IgD-negative memory B cell (primary cell): Measurements from ENCODE around the gene TEX36. TPM values are rescaled to one million over a fixed set of nuclear protein-coding genes. Genes with fewer than 3 reads are reported as not detected.
A peak's percentile ranks its signal among the peaks of the same experiment; 100 is the strongest.
"Not testable (repeated sequence)": the region's sequence is repeated elsewhere in the genome, so short reads cannot be mapped to it uniquely, and the experiment has no call there.

Experiments used
- H3K27ac Mint-ChIP-seq, 3 donors: one replicate each; pipeline ENCODE4 v1.8.0; 2020 to 2022; ENCODE audit warnings: mild to moderate bottlenecking in 3 of 3, mixed read lengths in 3 of 3, moderate library complexity in 1 of 3
- H3K27me3 Mint-ChIP-seq: one replicate; pipeline ENCODE4 v1.8.0; 2021; ENCODE audit warnings: mixed read lengths
- H3K36me3 Mint-ChIP-seq: one replicate; pipeline ENCODE4 v1.8.0; 2020; ENCODE audit warnings: mild to moderate bottlenecking, mixed read lengths
- H3K4me1 Mint-ChIP-seq, 3 donors: one replicate each; pipeline ENCODE4 v1.8.0; 2020 to 2022; ENCODE audit warnings: mixed read lengths in 3 of 3, mild to moderate bottlenecking in 1 of 3
- H3K4me3 Mint-ChIP-seq, 4 donors: one replicate each; pipeline ENCODE4 v1.8.0; 2020 to 2022; ENCODE audit warnings: mild to moderate bottlenecking in 4 of 4, mixed read lengths in 4 of 4, moderate library complexity in 3 of 4
- H3K9me3 Mint-ChIP-seq, 3 donors: one replicate each; pipeline ENCODE4 v1.8.0; 2020 to 2021; ENCODE audit warnings: mixed read lengths in 3 of 3, mild to moderate bottlenecking in 1 of 3
- polyA plus RNA-seq: library from polyadenylated mRNA; unstranded; fragments of 300-500 nt; fragmentation: Illumina TruSeq; gene quantifications from one replicate; pipeline ENCODE4 v1.2.3, GENCODE V29; 2021

TEX36 gene
- polyA plus RNA-seq: not detected

DNA sequence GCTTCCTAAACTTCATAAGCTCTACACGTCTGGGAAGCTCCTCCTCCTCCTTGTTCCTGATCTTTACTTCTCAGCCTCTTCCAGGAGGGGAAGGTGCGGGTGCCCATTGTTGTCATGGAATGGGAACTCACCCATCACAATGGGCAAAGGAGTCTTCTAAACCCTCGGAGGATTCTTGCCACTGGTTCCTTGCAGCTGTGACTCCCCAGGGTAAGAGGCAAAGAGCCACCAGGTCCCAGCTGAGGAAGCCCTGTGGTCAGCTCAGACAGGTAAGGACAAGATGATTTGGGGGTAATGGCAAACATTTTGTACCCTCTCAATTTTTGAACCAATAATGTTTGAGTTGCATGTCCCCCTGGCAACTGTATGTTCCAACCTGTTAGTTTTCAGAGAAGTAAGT lies at the start of gene TEX36:
TSS of gene TEX36 (minus strand) at position 101 of the 400 bp plus-strand sequence. CDS start 174 bp downstream, outside the sequence.
- no peak within 1 kb of the TSS for H3K4me3 Mint-ChIP-seq
- peaks cover 0 to 5% (median 2%) of the 10 kb centered on the region in 3 donors for H3K9me3 Mint-ChIP-seq
- no peaks in the 10 kb centered on the region for H3K36me3 Mint-ChIP-seq
- H3K27me3 Mint-ChIP-seq: peaks cover 7% of the 10 kb centered on the region
- no peaks in the 10 kb centered on the region for H3K4me1 Mint-ChIP-seq
- H3K27ac Mint-ChIP-seq: no peak within 1 kb of the TSS

DNA sequence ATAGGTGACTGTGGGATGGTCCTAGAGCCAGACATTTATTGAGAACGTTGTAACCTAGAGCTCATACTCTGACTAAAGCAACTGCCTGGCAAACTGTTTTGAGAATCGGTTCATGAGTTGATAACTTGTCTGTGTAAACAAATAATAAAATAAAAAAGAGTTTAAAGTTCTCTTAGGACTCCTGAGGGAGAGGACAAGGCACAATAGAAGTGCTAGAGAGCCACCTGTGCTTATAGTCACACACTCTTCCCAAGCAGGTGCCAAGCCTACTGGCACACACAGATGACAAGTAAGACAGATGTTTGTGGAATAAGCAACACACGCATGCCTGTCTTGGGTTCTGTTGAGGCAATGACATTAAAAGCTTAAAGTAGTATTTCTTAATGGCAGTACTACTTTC lies 44.5 kb upstream of the TEX36 start:
- Mint-ChIP-seq H3K4me3 (peak overlapping the region in 1 of 4 donors; percentile 12), H3K36me3 (peaks cover 10% of the 10 kb centered on the region), H3K27ac (no peak overlapping the region), H3K9me3 (no peaks in the 10 kb centered on the region), H3K27me3 (no peaks in the 10 kb centered on the region), H3K4me1 (peaks cover 1 to 7% (median 5%) of the 10 kb centered on the region in 3 donors)

DNA sequence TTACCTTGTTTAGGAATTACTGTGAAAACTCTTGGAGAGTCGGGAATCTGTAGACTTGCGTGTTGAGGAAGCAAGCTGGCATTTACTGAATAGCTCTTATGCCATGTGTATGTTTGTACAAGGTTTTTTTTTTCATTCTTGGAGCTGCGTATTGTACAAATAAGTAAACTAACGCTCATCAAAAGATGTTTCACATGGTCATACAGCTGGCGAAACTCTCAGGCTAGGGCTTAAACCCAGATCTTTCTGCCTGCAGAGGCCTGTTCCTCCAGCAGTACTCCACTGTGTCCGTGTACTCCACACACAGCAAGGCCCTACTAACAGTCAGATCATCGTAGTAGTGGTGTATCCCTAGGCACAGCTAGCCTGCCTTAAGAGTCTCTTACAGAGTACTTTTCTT lies 44.0 kb upstream of the TEX36 start:
- Mint-ChIP-seq H3K4me3 (no peak overlapping the region), H3K36me3 (peaks cover 6% of the 10 kb centered on the region), H3K27ac (no peak overlapping the region), H3K27me3 (no peaks in the 10 kb centered on the region), H3K4me1 (peaks cover 4 to 6% (median 5%) of the 10 kb centered on the region in 3 donors), H3K9me3 (no peaks in the 10 kb centered on the region)

- no peak overlapping the region for H3K27ac Mint-ChIP-seq
- H3K36me3 Mint-ChIP-seq: peaks cover 7% of the 10 kb centered on the region
- no peaks in the 10 kb centered on the region for H3K9me3 Mint-ChIP-seq
- peaks cover 19 to 24% (median 22%) of the 10 kb centered on the region in 3 donors for H3K4me1 Mint-ChIP-seq
- H3K27me3 Mint-ChIP-seq: no peaks in the 10 kb centered on the region
- H3K4me3 Mint-ChIP-seq: peak overlapping the region in 1 of 4 donors; percentile 6
Measured at GRCh38 chr10:125722811-125723210, 39.8 kb upstream of the TEX36 start.

GRCh38 chr10:125721035-125721434 lies 38.1 kb upstream of the TEX36 start:
- H3K27ac Mint-ChIP-seq: peak overlapping the region in 2 of 3 donors; percentile 36 to 83
- H3K4me3 Mint-ChIP-seq: peak overlapping the region; percentile 65 to 98 (median 90)
- H3K27me3 Mint-ChIP-seq: no peaks in the 10 kb centered on the region
- peaks cover 4% of the 10 kb centered on the region for H3K36me3 Mint-ChIP-seq
- no peaks in the 10 kb centered on the region for H3K9me3 Mint-ChIP-seq
- peaks cover 18 to 24% (median 19%) of the 10 kb centered on the region in 3 donors for H3K4me1 Mint-ChIP-seq

- Mint-ChIP-seq H3K27ac (peak overlapping the region; percentile 83 to 98 (median 94)), H3K27me3 (no peaks in the 10 kb centered on the region), H3K4me3 (peak overlapping the region; percentile 95 to 98 (median 98)), H3K9me3 (peaks cover 0 to 2% (median 0%) of the 10 kb centered on the region in 3 donors), H3K4me1 (peaks cover 18 to 24% (median 19%) of the 10 kb centered on the region in 3 donors), H3K36me3 (peaks cover 4% of the 10 kb centered on the region)
Measured at GRCh38 chr10:125720002-125720382, 37.0 kb upstream of the TEX36 start.

- no peaks in the 10 kb centered on the region for H3K27me3 Mint-ChIP-seq
- peak within 1 kb of the TSS; percentile 95 to 98 (median 98) for H3K4me3 Mint-ChIP-seq
- H3K9me3 Mint-ChIP-seq: peaks cover 0 to 2% (median 0%) of the 10 kb centered on the region in 3 donors
- peaks cover 4% of the 10 kb centered on the region for H3K36me3 Mint-ChIP-seq
- H3K4me1 Mint-ChIP-seq: peaks cover 18 to 24% (median 19%) of the 10 kb centered on the region in 3 donors
- peak within 1 kb of the TSS; percentile 83 to 98 (median 94) for H3K27ac Mint-ChIP-seq
Measured at GRCh38 chr10:125719173-125720001, 36.4 kb upstream of the TEX36 start, which contains the start of gene EDRF1. Gene EDRF1 (plus strand): TSS chr10:125719709. CDS start chr10:125719808, 99 bp downstream.

DNA sequence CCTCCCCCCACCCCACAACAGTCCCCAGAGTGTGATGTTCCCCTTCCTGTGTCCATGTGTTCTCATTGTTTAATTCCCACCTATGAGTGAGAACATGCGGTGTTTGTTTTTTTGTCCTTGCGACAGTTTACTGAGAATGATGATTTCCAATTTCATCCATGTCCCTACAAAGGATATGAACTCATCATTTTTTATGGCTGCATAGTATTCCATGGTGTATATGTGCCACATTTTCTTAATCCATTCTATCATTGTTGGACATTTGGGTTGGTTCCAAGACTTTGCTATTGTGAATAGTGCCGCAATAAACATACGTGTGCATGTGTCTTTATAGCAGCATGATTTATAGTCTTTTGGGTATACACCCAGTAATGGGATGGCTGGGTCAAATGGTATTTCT lies 31.8 kb upstream of the TEX36 start:
- not testable (repeated sequence) for H3K4me3 Mint-ChIP-seq, H3K27ac Mint-ChIP-seq, H3K36me3 Mint-ChIP-seq, H3K4me1 Mint-ChIP-seq, H3K27me3 Mint-ChIP-seq
- H3K9me3 Mint-ChIP-seq: peaks cover 7 to 18% (median 18%) of the 10 kb centered on the region in 3 donors

DNA sequence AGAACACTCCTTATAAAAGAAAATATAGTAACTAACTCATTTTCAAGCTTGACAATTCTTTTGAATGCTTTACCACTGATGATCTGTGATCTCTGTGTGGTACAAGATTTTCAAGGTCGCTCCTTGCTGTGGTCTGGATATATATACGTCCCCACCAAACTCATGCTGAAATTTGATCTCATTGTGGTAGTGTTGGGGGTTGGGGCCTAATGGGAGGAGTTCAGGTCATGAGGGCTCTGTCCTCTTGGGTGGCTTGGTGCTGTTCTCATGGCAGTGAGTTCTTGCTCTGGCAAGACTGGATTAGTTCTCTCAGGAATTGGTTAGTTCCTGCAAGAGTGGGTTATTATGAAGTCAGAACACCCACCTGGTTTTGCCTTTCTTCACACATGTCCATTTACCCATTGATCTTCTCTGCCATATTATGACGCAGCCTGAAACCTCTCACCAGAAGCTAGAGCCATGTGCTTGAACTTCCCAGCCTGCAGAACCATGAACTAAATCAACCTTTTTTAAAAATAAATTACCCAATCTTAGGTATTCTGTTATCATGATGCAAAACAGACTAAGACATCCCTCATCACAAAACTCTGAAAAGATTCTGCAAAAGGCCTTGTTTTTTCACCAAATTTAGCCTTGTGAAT lies 28.3 kb upstream of the TEX36 start:
- H3K9me3 Mint-ChIP-seq: peaks cover 7 to 18% (median 18%) of the 10 kb centered on the region in 3 donors
- no peaks in the 10 kb centered on the region for H3K36me3 Mint-ChIP-seq
- H3K4me1 Mint-ChIP-seq: no peaks in the 10 kb centered on the region
- H3K27me3 Mint-ChIP-seq: peaks cover 2% of the 10 kb centered on the region
- H3K4me3 Mint-ChIP-seq: no peak overlapping the region
- H3K27ac Mint-ChIP-seq: no peak overlapping the region

DNA sequence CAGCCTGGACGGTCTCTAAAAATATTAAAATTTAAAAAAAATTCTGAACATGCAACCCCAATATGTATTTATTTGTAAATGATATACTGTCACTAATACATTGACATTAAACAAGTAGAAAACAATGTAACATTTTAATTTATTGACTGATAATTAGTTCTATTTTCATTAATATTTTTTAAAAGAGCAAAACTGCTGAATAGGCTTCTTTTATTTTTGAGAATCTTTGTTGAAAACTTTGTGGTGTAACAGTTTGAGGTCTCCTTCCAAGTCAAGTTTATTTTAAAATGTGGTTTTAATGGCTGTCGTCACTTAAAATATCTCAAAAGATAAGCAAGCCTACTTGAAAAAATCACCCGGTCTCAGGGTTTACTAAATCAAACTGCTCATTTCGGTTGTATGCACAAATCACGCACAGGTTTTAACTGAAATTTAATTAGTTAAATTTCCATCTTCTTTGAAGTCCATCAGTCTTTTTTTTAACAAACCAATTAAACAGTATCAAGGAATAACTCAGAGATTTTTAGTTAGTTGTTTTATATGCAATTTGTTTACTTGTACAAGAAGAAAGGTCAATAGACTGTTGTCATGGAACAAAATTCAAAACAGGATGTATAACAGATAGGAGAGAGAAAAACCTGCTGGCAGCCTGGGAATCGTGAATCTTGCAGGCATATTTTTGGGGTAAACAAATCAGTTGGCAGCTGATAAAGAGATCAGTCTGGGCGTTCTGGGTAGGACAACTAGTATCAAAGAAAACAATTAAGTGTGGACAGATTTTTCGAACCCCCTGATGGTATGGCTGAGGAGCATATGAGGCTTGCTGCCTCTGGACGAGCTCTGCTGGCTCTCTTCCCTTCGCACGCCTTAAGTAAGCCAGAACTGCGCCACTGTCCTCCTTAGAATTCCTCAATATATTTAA lies 26.9 kb upstream of the TEX36 start:
- Mint-ChIP-seq H3K4me1 (no peaks in the 10 kb centered on the region), H3K36me3 (no peaks in the 10 kb centered on the region), H3K27ac (no peak overlapping the region), H3K9me3 (peaks cover 7 to 18% (median 16%) of the 10 kb centered on the region in 3 donors), H3K27me3 (peaks cover 2% of the 10 kb centered on the region), H3K4me3 (no peak overlapping the region)

- H3K36me3 Mint-ChIP-seq: no peaks in the 10 kb centered on the region
- no peak overlapping the region for H3K4me3 Mint-ChIP-seq
- H3K4me1 Mint-ChIP-seq: no peaks in the 10 kb centered on the region
- peaks cover 2% of the 10 kb centered on the region for H3K27me3 Mint-ChIP-seq
- no peak overlapping the region for H3K27ac Mint-ChIP-seq
- peaks cover 5 to 18% (median 15%) of the 10 kb centered on the region in 3 donors for H3K9me3 Mint-ChIP-seq
Measured at GRCh38 chr10:125708971-125709503, 26.1 kb upstream of the TEX36 start.

- H3K4me1 Mint-ChIP-seq: no peaks in the 10 kb centered on the region
- H3K4me3 Mint-ChIP-seq: no peak overlapping the region
- no peaks in the 10 kb centered on the region for H3K36me3 Mint-ChIP-seq
- peaks cover 1 to 13% (median 10%) of the 10 kb centered on the region in 3 donors for H3K9me3 Mint-ChIP-seq
- H3K27ac Mint-ChIP-seq: no peak overlapping the region
- peaks cover 2% of the 10 kb centered on the region for H3K27me3 Mint-ChIP-seq
Measured at GRCh38 chr10:125707541-125708468, 24.8 kb upstream of the TEX36 start.

DNA sequence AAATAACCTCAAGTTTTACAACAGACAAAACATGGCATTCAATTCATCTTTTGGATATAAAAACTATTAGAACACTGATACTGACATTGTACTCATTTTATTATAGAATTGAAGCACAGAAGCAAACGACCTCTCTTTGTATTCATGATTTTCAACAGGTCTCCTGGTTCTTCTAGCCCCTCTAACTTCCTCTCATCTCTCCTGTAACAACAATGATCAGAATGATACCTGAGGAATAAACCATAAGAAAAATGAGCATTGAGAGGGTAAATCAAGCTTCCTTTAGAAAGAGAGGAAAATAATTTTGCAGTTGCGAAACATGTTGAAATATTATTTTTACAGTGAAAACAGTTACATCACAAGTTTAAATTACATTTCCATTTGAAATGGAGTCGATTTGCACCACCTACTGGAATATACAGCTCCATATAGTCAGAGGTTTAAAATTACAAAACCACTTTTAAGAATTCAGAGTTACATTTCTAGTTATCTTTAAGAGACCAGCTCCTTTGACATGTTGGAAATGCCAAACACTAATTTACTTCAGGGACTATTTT lies 17.5 kb upstream of the TEX36 start:
- peaks cover 0 to 5% (median 3%) of the 10 kb centered on the region in 3 donors for H3K9me3 Mint-ChIP-seq
- no peaks in the 10 kb centered on the region for H3K4me1 Mint-ChIP-seq
- H3K27me3 Mint-ChIP-seq: peaks cover 3% of the 10 kb centered on the region
- H3K27ac Mint-ChIP-seq: no peak overlapping the region
- no peak overlapping the region for H3K4me3 Mint-ChIP-seq
- H3K36me3 Mint-ChIP-seq: no peaks in the 10 kb centered on the region
